HG02571 (cell line): Measurements from ENCODE around the gene KCNJ8.

Experiments
- ATAC-seq: cut with Tn5 transposase; IDR thresholded peaks from one replicate; pipeline ENCODE4 v1.9.1; 2021; ENCODE audit warnings: mild to moderate bottlenecking, moderate library complexity; ENCODE audit not compliant: unreplicated experiment

KCNJ8 gene

GRCh38 chr12:21718944-21719650, 55.4 kb downstream of the KCNJ8 start:
- ATAC-seq: no peak

- no peak for ATAC-seq
Observed at GRCh38 chr12:21718403-21718802, 56.1 kb downstream of the KCNJ8 start.

- no peak for ATAC-seq
Observed at GRCh38 chr12:21717767-21718166, 56.7 kb downstream of the KCNJ8 start.

DNA sequence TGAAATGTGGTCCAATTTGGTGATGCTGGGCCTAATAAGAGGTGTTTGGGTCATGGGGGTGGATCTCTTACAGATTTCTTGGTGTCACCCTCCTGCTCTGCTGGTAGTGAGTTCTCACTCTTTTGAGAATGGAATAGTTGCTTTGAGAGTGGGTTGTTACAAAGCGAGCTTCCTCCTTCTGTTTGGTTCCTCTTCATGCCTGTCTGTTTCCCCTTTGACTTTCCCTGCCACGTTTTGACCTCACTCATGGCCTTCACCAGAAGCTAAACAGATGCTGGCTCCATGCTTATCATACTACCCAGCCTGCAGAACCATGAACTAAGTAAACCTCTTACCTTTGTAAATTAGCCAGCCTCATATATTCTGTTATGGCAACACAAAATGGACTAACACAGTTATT, 59.1 kb downstream of the KCNJ8 start:
- ATAC-seq: no peak
